Epithelial cell of umbilical artery (primary cell): Measurements from ENCODE around the gene BORCS6. TPM values are rescaled to one million over a fixed set of nuclear protein-coding genes. Genes with fewer than 3 reads are reported as not detected.

Experiments used
- total RNA-seq: library from RNA; depleted of rRNA; stranded (reverse); fragments of >200 nt; gene quantifications from 2 replicates; pipeline ENCODE4 v1.2.3, GENCODE V29; 2014

Gene BORCS6
- 9.1 and 9.3 TPM in 2 replicates for total RNA-seq

DNA sequence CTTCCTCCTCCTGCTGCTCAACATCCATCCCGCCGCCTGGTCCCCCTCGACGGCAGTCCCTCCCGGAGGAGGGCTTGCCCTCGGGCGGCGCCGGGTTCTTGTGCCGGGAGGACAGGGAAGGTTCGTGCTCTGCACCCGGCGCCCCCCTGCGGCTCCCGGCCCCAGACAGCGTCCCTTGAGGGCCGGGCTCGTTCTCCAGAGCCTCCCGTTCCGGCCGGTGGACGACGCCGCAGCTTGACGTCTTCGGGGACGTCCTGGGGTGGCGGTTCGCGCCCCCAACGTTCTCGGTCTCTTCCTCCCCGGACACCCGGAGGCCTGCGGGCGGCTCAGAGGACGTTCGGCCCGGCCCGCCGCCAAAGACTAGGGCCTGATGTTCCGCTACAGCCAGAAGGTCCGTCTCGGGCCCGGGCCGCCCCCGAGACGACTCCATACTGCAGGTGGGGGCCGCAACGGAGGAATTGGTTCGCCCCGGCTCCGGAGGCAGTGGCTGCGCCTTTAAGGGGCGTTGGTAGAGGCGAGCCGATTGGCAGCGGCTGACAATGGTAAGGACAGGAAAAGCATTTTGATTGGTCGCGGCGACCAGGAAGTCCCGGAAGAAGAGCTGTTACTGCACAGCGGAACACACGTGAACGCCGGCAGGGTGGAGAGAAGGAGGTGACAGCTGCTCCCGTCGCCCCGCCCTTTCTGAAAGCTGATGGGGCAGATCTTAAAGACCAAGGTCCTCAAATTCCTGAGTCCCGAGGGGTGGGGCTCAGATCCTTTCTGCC, at the start of gene BORCS6:
BORCS6 (minus strand) TSS at position 470 of the 767 bp plus-strand sequence; CDS start at position 430, 40 bp downstream.

DNA sequence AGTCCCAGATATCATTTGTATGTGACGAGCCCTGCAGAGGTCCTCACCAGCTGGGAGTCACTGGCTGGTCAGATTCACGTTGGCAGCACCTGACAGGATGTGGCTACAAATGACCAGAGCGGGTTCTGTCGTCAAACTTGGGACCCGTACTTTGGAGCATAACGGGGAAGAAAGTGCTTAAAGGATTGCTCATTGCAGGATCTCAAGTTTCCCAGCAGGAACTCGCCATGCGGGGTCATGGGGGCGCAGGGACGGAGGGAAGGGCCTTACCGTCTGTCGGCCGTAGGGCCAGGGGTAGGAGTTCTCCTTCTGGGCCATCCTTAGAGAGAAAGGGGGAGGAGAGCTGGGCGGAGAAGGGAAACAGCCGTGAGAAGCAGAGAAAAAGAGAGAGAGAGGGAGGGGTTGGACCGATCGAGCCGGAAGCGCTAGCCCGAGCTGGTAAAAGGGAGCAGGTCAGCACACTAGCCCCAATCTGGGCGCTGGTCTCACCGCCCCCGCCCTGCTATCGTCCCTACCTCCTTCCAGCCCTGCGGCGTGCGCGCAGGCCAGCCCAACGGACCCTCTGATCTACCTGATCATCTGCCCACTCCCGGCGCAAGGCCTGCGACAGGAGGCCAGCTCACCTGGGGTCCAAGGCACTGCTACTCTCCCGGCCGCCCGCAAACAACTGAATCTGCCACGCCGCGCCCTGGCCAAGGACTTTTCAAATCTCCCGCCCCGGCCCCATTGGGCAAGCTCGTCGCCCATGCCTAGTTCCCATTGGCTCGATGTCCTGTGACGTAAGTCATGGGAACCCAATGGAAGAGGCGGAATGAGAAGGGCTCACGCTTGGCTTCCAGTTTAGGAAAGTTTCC, 20.2 kb upstream of the BORCS6 start, which contains the start of gene AURKB:
AURKB (minus strand) TSS at position 669 of the 854 bp plus-strand sequence; CDS start at position 318, 351 bp downstream.

DNA sequence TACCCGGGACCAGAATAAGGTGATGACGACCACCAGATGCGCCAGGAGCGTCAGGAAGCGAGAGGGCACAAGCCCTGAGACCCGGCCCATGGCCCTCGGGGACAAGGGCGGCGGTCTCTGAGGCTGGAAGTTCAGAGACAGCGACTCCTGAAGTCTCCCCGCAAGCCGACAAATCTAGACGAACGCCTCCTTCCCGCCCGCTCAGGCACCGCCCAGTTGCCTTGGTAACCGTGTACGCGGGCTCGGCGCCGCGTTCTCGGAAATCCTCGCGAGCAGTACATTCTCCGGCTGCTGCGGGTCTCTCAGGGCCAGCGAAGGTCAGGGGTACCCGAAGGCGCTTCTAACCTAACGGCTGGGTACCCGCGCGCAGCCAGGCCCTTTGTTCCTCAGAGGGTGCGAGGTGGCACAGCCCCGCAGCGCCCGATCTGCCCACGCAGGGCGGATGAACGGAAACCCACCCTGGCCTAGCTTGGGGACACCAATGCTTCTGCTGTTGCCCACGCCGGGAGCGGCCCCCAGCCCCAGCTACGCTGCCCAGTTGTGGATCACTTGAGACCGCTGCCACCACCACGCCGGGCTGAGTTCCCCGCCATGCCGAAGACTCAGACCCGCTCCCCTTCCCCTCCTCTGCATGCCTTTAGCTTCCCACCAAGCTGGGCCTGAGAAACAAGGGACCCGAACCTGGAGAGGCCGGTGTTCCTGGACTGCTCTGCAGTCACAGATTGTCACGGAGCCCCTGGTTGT, 13.6 kb downstream of the BORCS6 start, which contains the start of gene TMEM107:
TMEM107 (minus strand) TSS at position 184 of the 744 bp plus-strand sequence; CDS start at position 90, 94 bp downstream.

DNA sequence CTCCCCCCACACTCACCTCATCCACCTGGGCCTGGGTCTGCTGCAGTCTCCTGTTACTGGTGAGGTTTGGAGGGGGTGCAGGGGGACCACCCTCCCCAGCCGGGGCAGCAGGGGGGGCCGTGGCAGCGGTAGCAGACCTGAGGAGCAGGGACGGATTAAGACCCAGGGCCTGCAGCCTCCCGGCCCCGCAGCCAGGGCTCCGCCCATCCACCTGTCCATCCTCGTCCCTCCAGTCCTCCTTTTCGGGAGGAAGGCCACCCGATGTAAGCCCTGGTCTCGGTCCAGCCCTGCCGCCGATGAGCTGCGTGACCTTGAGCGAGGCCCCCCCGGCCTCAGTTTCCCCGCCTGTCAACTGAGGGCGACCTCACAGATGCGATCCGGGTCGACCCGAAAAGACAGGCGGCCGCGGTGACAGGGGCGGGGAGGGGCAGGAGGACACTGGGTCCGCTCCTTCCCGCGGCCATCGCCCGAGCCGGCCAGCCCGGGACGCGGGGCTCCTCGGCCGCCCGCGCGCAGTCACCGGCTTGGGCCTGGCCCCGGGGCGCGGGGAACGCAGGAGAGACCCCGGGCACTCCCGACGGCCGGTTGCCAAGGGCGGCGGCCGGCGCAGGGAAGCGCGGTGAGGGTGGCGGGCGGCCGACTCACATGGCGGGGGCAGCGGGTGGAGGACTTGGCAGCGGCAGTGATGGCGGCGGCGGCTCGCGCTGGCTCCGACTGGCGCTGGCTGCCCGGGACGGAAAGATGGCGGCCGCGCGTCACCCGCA, 27.6 kb downstream of the BORCS6 start, which contains the start of gene VAMP2:
VAMP2 (minus strand) TSS at position 716 of the 764 bp plus-strand sequence; CDS start at position 647, 69 bp downstream.

DNA sequence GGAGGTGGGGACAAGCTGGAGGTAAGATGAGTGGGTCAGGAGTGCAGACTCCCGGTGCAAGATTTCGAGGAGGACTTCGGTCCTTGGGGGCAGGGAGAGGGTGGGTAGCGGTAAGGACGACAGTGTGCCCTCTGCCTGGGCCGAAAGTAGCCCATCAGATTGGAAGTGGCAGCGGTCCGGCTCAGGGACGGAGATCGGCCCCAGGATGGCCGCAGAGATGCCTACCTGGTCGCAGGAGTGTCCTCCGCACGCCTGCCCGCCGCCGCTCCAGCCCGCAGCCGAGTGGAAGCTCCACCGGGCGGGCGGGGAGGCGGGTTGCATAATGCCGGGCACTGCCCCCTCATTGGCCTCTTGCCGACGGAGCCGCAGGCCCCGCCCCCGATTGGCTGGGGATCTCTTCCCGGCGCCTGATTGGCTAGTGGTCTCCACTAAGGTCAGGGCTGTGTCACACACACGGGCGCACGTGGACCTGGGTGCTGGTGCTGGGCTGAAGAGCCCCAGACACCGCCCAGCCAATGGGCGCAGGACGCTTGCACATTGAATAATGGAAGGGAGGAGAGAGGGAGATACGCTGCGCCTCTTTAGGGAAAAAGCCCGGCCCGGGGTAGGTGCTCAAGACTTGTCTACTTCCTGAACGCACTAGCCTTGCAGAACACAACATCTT, 37.7 kb downstream of the BORCS6 start, which contains the start of gene PER1:
PER1 (minus strand) TSS at position 293 of the 664 bp plus-strand sequence. CDS start 1,698 bp downstream, outside the sequence.

Other genes with a start within 250 kb of the BORCS6 start
- gene GUCY2D, start 187.6 kb downstream of the BORCS6 start, total RNA-seq: not detected in 2 replicates
- gene ALOX15B, start 151.1 kb downstream of the BORCS6 start, total RNA-seq: not detected in 2 replicates
- not detected in 2 replicates for gene ALOX12B, start 102.5 kb downstream of the BORCS6 start, total RNA-seq
- gene ALOXE3, start 71.7 kb downstream of the BORCS6 start, total RNA-seq: under 0.01 TPM in 1 of 2 replicates, not detected in the other
- gene HES7, start 66.1 kb downstream of the BORCS6 start, total RNA-seq: not detected in 2 replicates
- 2.9 and 3.2 TPM in 2 replicates for gene PER1, start 37.8 kb downstream of the BORCS6 start, total RNA-seq
- 4.2 and 8.1 TPM in 2 replicates for gene VAMP2, start 27.2 kb downstream of the BORCS6 start, total RNA-seq
- 24.8 and 44.5 TPM in 2 replicates for gene TMEM107, start 13.8 kb downstream of the BORCS6 start, total RNA-seq
- 41.3 and 62.6 TPM in 2 replicates for gene AURKB, start 20.4 kb upstream of the BORCS6 start, total RNA-seq
- gene CTC1, start 57.9 kb upstream of the BORCS6 start, total RNA-seq: 3.6 and 5.0 TPM in 2 replicates
- 37.0 and 39.2 TPM in 2 replicates for gene PFAS, start 59.1 kb upstream of the BORCS6 start, total RNA-seq
- gene RANGRF, start 98.5 kb upstream of the BORCS6 start, total RNA-seq: 13.3 and 16.3 TPM in 2 replicates
- 0.15 and 1.3 TPM in 2 replicates for gene SLC25A35, start 105.2 kb upstream of the BORCS6 start, total RNA-seq
- 14.0 and 16.3 TPM in 2 replicates for gene ARHGEF15, start 120.1 kb upstream of the BORCS6 start, total RNA-seq
- gene ODF4, start 149.7 kb upstream of the BORCS6 start, total RNA-seq: not detected in 2 replicates
- gene RPL26, start 193.0 kb upstream of the BORCS6 start, total RNA-seq: 4,516 and 5,400 TPM in 2 replicates
- gene RNF222, start 207.6 kb upstream of the BORCS6 start, total RNA-seq: not detected in 2 replicates
- 34.2 and 39.3 TPM in 2 replicates for gene NDEL1, start 245.7 kb upstream of the BORCS6 start, total RNA-seq